ENCODE data around the gene COL11A2.

The COL11A2 gene

GRCh38 chr6:33170176-33171015, 21.9 kb downstream of the COL11A2 start:
- TF ChIP-seq, protein P1, sequence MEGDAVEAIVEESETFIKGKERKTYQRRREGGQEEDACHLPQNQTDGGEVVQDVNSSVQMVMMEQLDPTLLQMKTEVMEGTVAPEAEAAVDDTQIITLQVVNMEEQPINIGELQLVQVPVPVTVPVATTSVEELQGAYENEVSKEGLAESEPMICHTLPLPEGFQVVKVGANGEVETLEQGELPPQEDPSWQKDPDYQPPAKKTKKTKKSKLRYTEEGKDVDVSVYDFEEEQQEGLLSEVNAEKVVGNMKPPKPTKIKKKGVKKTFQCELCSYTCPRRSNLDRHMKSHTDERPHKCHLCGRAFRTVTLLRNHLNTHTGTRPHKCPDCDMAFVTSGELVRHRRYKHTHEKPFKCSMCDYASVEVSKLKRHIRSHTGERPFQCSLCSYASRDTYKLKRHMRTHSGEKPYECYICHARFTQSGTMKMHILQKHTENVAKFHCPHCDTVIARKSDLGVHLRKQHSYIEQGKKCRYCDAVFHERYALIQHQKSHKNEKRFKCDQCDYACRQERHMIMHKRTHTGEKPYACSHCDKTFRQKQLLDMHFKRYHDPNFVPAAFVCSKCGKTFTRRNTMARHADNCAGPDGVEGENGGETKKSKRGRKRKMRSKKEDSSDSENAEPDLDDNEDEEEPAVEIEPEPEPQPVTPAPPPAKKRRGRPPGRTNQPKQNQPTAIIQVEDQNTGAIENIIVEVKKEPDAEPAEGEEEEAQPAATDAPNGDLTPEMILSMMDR (IDR thresholded peaks at IDR 0.05; ENCODE audit: borderline replicate concordance, insufficient read depth, low read depth, low read length), result no peak

DNA sequence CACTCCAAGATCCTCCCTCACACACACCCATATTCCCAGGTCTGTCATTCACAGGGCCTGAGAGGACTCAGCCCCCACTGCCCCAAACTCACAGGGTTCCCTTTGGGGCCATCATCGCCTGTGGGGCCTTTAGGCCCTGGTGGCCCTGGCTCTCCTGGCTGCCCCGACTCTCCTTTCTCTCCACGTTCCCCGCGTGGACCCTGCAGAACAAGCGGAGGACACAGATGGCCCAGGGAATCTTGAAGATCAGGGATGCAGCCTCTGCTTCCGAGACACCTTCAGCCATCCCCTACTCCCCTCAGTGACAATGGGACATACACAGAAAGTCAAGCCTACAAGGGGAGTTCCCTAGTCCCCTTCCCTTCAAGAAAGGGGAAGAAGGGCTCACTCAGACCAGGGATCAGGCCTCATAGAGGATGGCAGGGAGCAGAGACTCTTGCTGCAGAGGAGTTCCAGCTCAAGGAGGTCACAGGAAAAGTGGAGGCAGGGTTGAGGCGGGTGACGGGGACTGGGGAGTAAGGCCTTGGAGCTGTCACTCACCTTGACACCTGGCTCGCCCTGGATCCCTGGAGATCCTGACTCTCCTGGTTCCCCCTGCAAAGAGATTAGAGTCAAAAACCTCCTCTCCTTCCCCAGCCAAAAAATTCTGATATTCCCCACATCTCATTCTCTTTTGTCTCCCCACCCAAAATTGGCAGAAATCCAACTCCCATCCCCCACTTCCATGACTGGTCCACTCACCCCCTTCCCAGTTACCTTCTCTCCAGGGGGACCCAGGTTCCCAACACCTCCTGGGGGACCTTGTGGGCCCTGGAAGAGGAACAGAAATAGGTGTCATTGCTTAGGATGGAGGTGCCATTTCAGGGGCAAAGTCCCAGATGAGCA, 22.7 kb downstream of the COL11A2 start:
- TF ChIP-seq, protein P1 (IDR thresholded peaks at IDR 0.05; ENCODE audit: borderline replicate concordance, insufficient read depth, low read depth, low read length), result no peak
- no peak overlapping the region for H3K4me3 ChIP-seq (ENCODE audit: low read depth, low read length)

More at GRCh38 chr6:33170176-33171015, 21.9 kb downstream of the COL11A2 start:
- H3K4me3 ChIP-seq (ENCODE audit: low read depth, low read length), result no peak overlapping the region

- no peak overlapping the region for H3K4me3 ChIP-seq (ENCODE audit: low read depth, low read length)
- TF ChIP-seq, protein P1 (IDR thresholded peaks at IDR 0.05; ENCODE audit: borderline replicate concordance, insufficient read depth, low read depth, low read length), result no peak
Measured at GRCh38 chr6:33168639-33169038, 23.6 kb downstream of the COL11A2 start.

DNA sequence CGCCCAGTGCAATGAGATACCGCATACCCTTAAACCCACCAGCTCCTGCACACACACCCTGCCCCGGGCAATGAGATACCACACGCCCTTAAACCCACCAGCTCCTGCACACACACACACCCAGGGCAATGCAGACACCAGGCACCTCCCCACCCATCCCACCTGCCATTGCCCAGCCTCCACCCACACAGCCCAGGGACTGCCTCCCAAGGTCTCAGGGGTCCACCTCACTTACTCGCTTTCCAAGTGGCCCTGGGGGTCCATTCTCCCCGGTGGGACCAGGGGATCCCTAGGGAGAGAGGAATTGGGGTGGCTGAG, 24.0 kb downstream of the COL11A2 start:
- TF ChIP-seq, protein P1 (IDR thresholded peaks at IDR 0.05; ENCODE audit: borderline replicate concordance, insufficient read depth, low read depth, low read length), result no peak
- H3K4me3 ChIP-seq (ENCODE audit: low read depth, low read length), result no peak overlapping the region

- TF ChIP-seq, protein P1 (IDR thresholded peaks at IDR 0.05; ENCODE audit: borderline replicate concordance, insufficient read depth, low read depth, low read length), result no peak
- H3K4me3 ChIP-seq (ENCODE audit: low read depth, low read length), result no peak overlapping the region
Measured at GRCh38 chr6:33167374-33168283, 24.6 kb downstream of the COL11A2 start.

- no peak overlapping the region for H3K4me3 ChIP-seq (ENCODE audit: low read depth, low read length)
- TF ChIP-seq, protein P1 (IDR thresholded peaks at IDR 0.05; ENCODE audit: borderline replicate concordance, insufficient read depth, low read depth, low read length), result no peak
Measured at GRCh38 chr6:33166811-33167210, 25.5 kb downstream of the COL11A2 start.
